K562 (cell line): ENCODE measurements around the gene FRK. TPM values are rescaled to one million over a fixed set of nuclear protein-coding genes. Genes with fewer than 3 reads are reported as not detected.

Experiments
- ATAC-seq: fragments of 200-7000 bp; cut with Tn5 transposase; 3 replicates; pipeline ENCODE4 v1.9.1; 2020; ENCODE audit warnings: moderate library complexity
- BruUV-seq: library from RNA; stranded (reverse); fragments of 400-500 nt; replicated peaks from 2 replicates; lab custom pipeline; 2021; lab: Mats Ljungman, UMichigan
- CTCF ChIA-PET: fragments of 300-600 bp; formaldehyde crosslinking; extraction: SDS; loops from one replicate; lab custom pipeline; 2021; ENCODE audit warnings: low intra/inter-chr PET ratio; lab: Yijun Ruan, JAX
- POLR2A ChIA-PET: fragments of 300-600, 350-650 bp; sonication (Branson Sonifier 250); formaldehyde crosslinking; extraction: SDS; loops from one replicate; lab custom pipeline; 2021; ENCODE audit warnings: antibody characterized with exemption, inconsistent platforms; lab: Yijun Ruan, JAX
- DNase-seq, 4 experiments: peaks; one replicate each; pipeline versions ENCODE4 v3.0.0 to v3.0.0-alpha.2; 2011 to 2018; ENCODE audit warnings: low spot score in 3 of 4, mixed read lengths in 3 of 4; ENCODE audit errors: extremely low read depth in 1 of 4
- FAIRE-seq: peaks from 2 replicates; lab custom pipeline; 2011; peaks lifted over from hg19 to GRCh38; lab: Jason Lieb, UNC
- H2AFZ ChIP-seq: 2 replicates; pipeline ENCODE4 v1.6.0; 2011; ENCODE audit warnings: low read depth, low read length, control low read depth, inconsistent platforms
- H3K27ac ChIP-seq: fragments of 200-600 bp; 3 replicates; pipeline ENCODE4 v1.8.0; 2011; ENCODE audit warnings: low read depth, mild to moderate bottlenecking, control low read depth, inconsistent platforms, low read length, moderate library complexity, mixed read lengths; ENCODE audit errors: extremely low read depth
- H3K27me3 ChIP-seq, 2 experiments: fragments of 300-600 bp in 1 of 2; 2 replicates in 1 of 2; 3 replicates in 1 of 2; pipeline versions ENCODE4 v1.6.0 to v1.8.0; 2011; ENCODE audit warnings: inconsistent platforms in 2 of 2, low read length in 2 of 2, mild to moderate bottlenecking in 1 of 2, mixed read lengths in 1 of 2, moderate library complexity in 1 of 2; ENCODE audit not compliant: control insufficient read depth in 2 of 2, insufficient read depth in 2 of 2
- H3K36me3 ChIP-seq: fragments of 300-600 bp; 3 replicates; pipeline ENCODE4 v1.8.0; 2011; ENCODE audit warnings: mild to moderate bottlenecking, low read length, inconsistent platforms; ENCODE audit not compliant: control insufficient read depth, insufficient read depth
- H3K4me1 ChIP-seq, 2 experiments: fragments of 200-600 bp in 1 of 2; replicated peaks in 1 of 2; 2 replicates in 1 of 2; 3 replicates in 1 of 2; pipeline versions ENCODE4 v1.5.1 to v1.8.0; 2011; ENCODE audit warnings: inconsistent platforms in 2 of 2, low read length in 2 of 2, mild to moderate bottlenecking in 1 of 2, mixed read lengths in 1 of 2, moderate library complexity in 1 of 2; ENCODE audit not compliant: control insufficient read depth in 2 of 2, insufficient read depth in 2 of 2
- H3K4me2 ChIP-seq: 2 replicates; pipeline ENCODE4 v1.6.1; 2011; ENCODE audit warnings: low read length, control low read depth, inconsistent platforms, mixed read lengths; ENCODE audit not compliant: insufficient read depth
- H3K4me3 ChIP-seq: fragments of 200-600 bp; sonication (generic), shearing (Covaris generic); 2 replicates; pipeline ENCODE4 v1.5.1; 2016; ENCODE audit warnings: control low read depth, inconsistent platforms
- H3K79me2 ChIP-seq: fragments of 200-600 bp; 3 replicates; pipeline ENCODE4 v1.8.0; 2011; ENCODE audit warnings: low read length, inconsistent platforms; ENCODE audit not compliant: control insufficient read depth, insufficient read depth
- H3K9ac ChIP-seq, 2 experiments: 2 replicates each; pipeline versions ENCODE4 v1.6.0 to v1.6.1; 2011; ENCODE audit warnings: low read depth in 2 of 2, low read length in 2 of 2, control low read depth in 1 of 2, inconsistent platforms in 1 of 2, mild to moderate bottlenecking in 1 of 2, mixed read lengths in 1 of 2; ENCODE audit not compliant: insufficient read depth in 1 of 2
- H3K9me1 ChIP-seq: one replicate; pipeline ENCODE4 v1.6.0; 2011; ENCODE audit warnings: inconsistent platforms, mild to moderate bottlenecking, low read length, moderate library complexity; ENCODE audit not compliant: control insufficient read depth, insufficient read depth
- H3K9me3 ChIP-seq: replicated peaks from 2 replicates; pipeline ENCODE4 v1.5.1; 2011; ENCODE audit warnings: low read depth, low read length, inconsistent platforms; ENCODE audit not compliant: control insufficient read depth, insufficient read depth
- H4K20me1 ChIP-seq: replicated peaks from 2 replicates; pipeline ENCODE4 v1.6.1; 2011; ENCODE audit warnings: low read length, inconsistent platforms, mixed read lengths; ENCODE audit not compliant: control insufficient read depth, insufficient read depth
- BRD9 ChIP-seq: fragments of 450-650 bp; IDR thresholded peaks from 2 replicates; pipeline ENCODE4 v1.6.1; 2018; ENCODE audit warnings: low read depth; ENCODE audit not compliant: partially characterized antibody
- EZH2 ChIP-seq: IDR thresholded peaks from 2 replicates; pipeline ENCODE4 v1.6.1; 2012; ENCODE audit warnings: low read depth, mild to moderate bottlenecking, inconsistent platforms, low read length, borderline replicate concordance
- FOSL1 ChIP-seq: fragments of 200-800 bp; sonication (Bioruptor generic); conservative IDR thresholded peaks from 2 replicates; pipeline ENCODE4 v1.6.1; 2016; ENCODE audit warnings: missing genetic modification characterization, missing compliant biosample characterization
- FUS ChIP-seq: fragments of 200-400 bp; formaldehyde crosslinking; optimal IDR thresholded peaks from 2 replicates; pipeline ENCODE3; 2017; ENCODE audit warnings: low read depth, low read length
- HNRNPK ChIP-seq: fragments of 200-400 bp; formaldehyde crosslinking; IDR thresholded peaks from one replicate; pipeline ENCODE4 v1.6.1; 2018; ENCODE audit warnings: mild to moderate bottlenecking, low read depth, low read length; ENCODE audit not compliant: poor library complexity, severe bottlenecking
- NFYB ChIP-seq: IDR thresholded peaks from 2 replicates; pipeline ENCODE4 v1.6.1; 2011; ENCODE audit warnings: mild to moderate bottlenecking, moderate library complexity; ENCODE audit not compliant: insufficient read length; ENCODE audit errors: extremely low read depth
- TEAD4 ChIP-seq, 2 experiments: sonication (generic) in 1 of 2; formaldehyde crosslinking in 1 of 2; IDR thresholded peaks; 2 replicates each; pipeline versions ENCODE4 v1.6.1 to v1.8.0; 2012 to 2022; ENCODE audit warnings: borderline replicate concordance in 1 of 2, inconsistent platforms in 1 of 2, low read length in 1 of 2, mild to moderate bottlenecking in 1 of 2, missing genetic modification reagents in 1 of 2
- ZNF311 ChIP-seq: fragments of 250-450 bp; sonication (Bioruptor Pico); IDR thresholded peaks from 2 replicates; pipeline ENCODE4 v1.4.0; 2020; ENCODE audit warnings: mild to moderate bottlenecking, moderate library complexity
- ZNF695 ChIP-seq: fragments of 450-650 bp; formaldehyde crosslinking; IDR thresholded peaks from 2 replicates; pipeline ENCODE4 v1.4.0; 2020; ENCODE audit warnings: mild to moderate bottlenecking, moderate library complexity
- WGBS: fragments of 100-300 bp; shearing (Covaris generic); methylation state at CpG from one replicate; pipeline ENCODE4 v1.1.6; 2016; ENCODE audit warnings: low coverage, mixed read lengths; ENCODE audit not compliant: insufficient coverage; ENCODE audit errors: missing lambda C conversion rate; 5-methylcytosine and 5-hydroxymethylcytosine counted together
- in situ Hi-C: fragments of 300-500 bp; cut with MboI; formaldehyde crosslinking; loops from 4 replicates; pipeline ENCODE4 v1.15.0; 2018; ENCODE audit warnings: inconsistent platforms, mixed read lengths
- intact Hi-C: fragments of 100-400 bp; cut with micrococcal nuclease; formaldehyde crosslinking; loops from 2 replicates; pipeline ENCODE4 v1.14.2; 2022
- polyA plus RNA-seq, 8 experiments: library from polyadenylated mRNA; depleted of rRNA in 4 of 8; stranded (reverse) in 5 of 8; unstranded in 3 of 8; fragments of >200 nt; fragmentation: Nextera tagmentation in 2 of 8; fragmentation: Illumina TruSeq in 1 of 8; extraction: Ambion mirVana in 2 of 8; extraction: Trizol in 1 of 8; gene quantifications; 2 replicates each; pipeline versions ENCODE4 v1.2.1 to v1.2.3, GENCODE V29; 2011 to 2014; ENCODE audit warnings: inconsistent platforms in 1 of 8, missing spikeins in 1 of 8
- total RNA-seq, 7 experiments: library from RNA; depleted of rRNA in 6 of 7; stranded (reverse); fragments of >200 nt in 6 of 7; fragmentation: Illumina TruSeq in 2 of 7; extraction: Trizol in 2 of 7; gene quantifications; 2 replicates each; pipeline versions ENCODE4 v1.2.1 to v1.2.3, GENCODE V29; 2011 to 2021; ENCODE audit warnings: low replicate concordance in 1 of 7
- TF ChIP-seq, protein P1 (sequence below), 2 experiments: fragments of 250-450 bp in 1 of 2; fragments of 450-650 bp in 1 of 2; sonication (Bioruptor Pico) in 1 of 2; IDR thresholded peaks; 2 replicates each; pipeline versions ENCODE4 v1.6.1 to v1.8.0; 2016 to 2021; ENCODE audit warnings: mild to moderate bottlenecking in 2 of 2, moderate library complexity in 2 of 2, missing compliant biosample characterization in 1 of 2, missing genetic modification characterization in 1 of 2
- TF ChIP-seq, protein P2 (sequence below): sonication (generic); formaldehyde crosslinking; IDR thresholded peaks from 2 replicates; pipeline ENCODE4 v1.8.1; 2023; ENCODE audit warnings: mild to moderate bottlenecking, missing genetic modification reagents

FRK gene
- total and polyA plus RNA-seq, 9 of the 15 experiments (the other 6 are each of a cell fraction or from before 2014, with no cell fraction given): 0.01 to 0.29 (median 0.09) TPM

DNA sequence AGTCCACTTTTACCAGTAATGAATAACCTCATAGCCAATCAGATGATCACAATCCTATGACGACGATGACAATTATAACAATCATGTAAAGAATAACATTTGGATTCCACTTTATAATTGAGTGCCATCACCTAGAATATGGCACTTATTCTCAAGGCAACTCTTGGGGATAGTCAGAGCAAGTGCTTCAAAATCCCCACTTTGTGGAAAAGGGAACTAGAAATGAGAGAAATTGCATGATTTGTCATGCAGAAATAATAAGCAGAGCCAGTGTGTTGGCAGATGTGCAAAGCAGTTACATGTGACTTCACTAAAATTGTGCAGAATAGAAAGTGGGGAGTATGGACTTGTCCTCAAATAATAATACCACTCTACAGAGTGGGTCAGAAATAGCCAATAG is 41.3 kb downstream of the FRK start:
- Histone ChIP-seq H3K4me1 (no peaks in the 10 kb centered on the region), H3K27ac (no peak overlapping the region), H3K79me2 (no peaks in the 10 kb centered on the region), H3K4me3 (no peak overlapping the region), H3K4me2 (no peak overlapping the region), H4K20me1 (no peaks in the 10 kb centered on the region), H3K9me3 (no peaks in the 10 kb centered on the region), H3K36me3 (no peaks in the 10 kb centered on the region), H3K9me1 (no peaks in the 10 kb centered on the region), H3K9ac (no peak overlapping the region), H3K27me3 (no peaks in the 10 kb centered on the region), H2AFZ (no peak overlapping the region)
- in situ Hi-C loops: no loop called here
- TF ChIP-seq ZNF311 (CRISPR knock-in tag) (no peak), HNRNPK (no peak), BRD9 (no peak), FUS (no peak), EZH2 (no peak), TEAD4 (IDR thresholded peaks at IDR 0.05; ENCODE audit: low read length) (no peak), TEAD4 (CRISPR knock-in tag; IDR thresholded peaks at IDR 0.05; ENCODE audit: borderline replicate concordance) (no peak), NFYB (no peak), ZNF695 (CRISPR knock-in tag) (no peak), FOSL1 (no peak)
- TF ChIP-seq, protein P1, sequence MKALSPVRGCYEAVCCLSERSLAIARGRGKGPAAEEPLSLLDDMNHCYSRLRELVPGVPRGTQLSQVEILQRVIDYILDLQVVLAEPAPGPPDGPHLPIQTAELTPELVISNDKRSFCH (CRISPR knock-in tag; IDR thresholded peaks at IDR 0.05): no peak
- TF ChIP-seq, protein P1 (tag; IDR thresholded peaks at IDR 0.05): no peak
- TF ChIP-seq, protein P2, sequence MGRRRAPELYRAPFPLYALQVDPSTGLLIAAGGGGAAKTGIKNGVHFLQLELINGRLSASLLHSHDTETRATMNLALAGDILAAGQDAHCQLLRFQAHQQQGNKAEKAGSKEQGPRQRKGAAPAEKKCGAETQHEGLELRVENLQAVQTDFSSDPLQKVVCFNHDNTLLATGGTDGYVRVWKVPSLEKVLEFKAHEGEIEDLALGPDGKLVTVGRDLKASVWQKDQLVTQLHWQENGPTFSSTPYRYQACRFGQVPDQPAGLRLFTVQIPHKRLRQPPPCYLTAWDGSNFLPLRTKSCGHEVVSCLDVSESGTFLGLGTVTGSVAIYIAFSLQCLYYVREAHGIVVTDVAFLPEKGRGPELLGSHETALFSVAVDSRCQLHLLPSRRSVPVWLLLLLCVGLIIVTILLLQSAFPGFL: no peak
- FAIRE-seq: peak; percentile 52
- ChIA-PET POLR2A (no interaction called here), CTCF (no interaction called here)
- ATAC-seq: no peak
- 6% methylated on average over 2 of the region's 2 CpGs for WGBS
- no TSS peak for BruUV-seq
- intact Hi-C loops: no loop called here
- DNase-seq: peak in 1 of 4 experiments; percentile 15
